PFSK-1 (cell line): ENCODE results near the gene STIM2.

Source experiments
- POLR2AphosphoS5 ChIP-seq: IDR thresholded peaks from 2 replicates; pipeline ENCODE4 v1.6.1; 2012; ENCODE audit warnings: low read depth, mild to moderate bottlenecking, control low read depth, low read length, moderate library complexity
- SIN3A ChIP-seq: IDR thresholded peaks from 2 replicates; pipeline ENCODE4 v1.6.1; 2012; ENCODE audit warnings: mild to moderate bottlenecking, low read length, moderate library complexity, borderline replicate concordance; ENCODE audit not compliant: insufficient read depth

DNA sequence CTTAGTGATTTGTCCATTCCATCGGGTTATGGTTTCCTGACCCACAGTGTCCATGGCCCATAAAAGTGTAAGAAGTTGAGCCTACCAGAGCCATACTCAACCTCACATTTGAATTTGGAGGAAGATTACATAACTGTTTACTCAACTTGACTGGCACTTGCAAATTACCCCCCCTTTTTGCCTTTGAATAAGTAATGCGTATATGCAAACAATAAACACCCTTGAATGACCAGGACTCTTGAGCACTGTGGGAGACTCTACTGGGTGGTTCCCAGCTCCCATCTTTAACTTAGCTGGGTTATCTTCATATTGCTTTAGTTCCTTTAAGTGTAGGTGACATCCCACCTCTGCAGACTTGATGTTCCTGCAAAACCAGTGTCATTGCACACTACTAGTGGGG, 30.6 kb upstream of the STIM2 start:
- no peak for TF ChIP-seq POLR2AphosphoS5
- TF ChIP-seq SIN3A: no peak
